GM12878 (cell line): ENCODE measurements around the gene CLCN7. TPM values are rescaled to one million over a fixed set of nuclear protein-coding genes. Genes with fewer than 3 reads are reported as not detected.

ENCODE experiments used
- ATAC-seq: fragments of 200-7000 bp; cut with Tn5 transposase; 3 replicates; pipeline ENCODE4 v1.9.1; 2020; ENCODE audit warnings: mild to moderate bottlenecking, moderate library complexity
- BruUV-seq: library from RNA; stranded (reverse); fragments of 400-500 nt; replicated peaks from 2 replicates; lab custom pipeline; 2021; lab: Mats Ljungman, UMichigan
- CTCF ChIA-PET: fragments of 300-600 bp; sonication (Branson Sonifier 250); formaldehyde crosslinking; extraction: SDS; loops from one replicate; lab custom pipeline; 2021; ENCODE audit warnings: inconsistent platforms; lab: Yijun Ruan, JAX
- POLR2A ChIA-PET: fragments of 350-600 bp; formaldehyde crosslinking; extraction: SDS; loops from one replicate; lab custom pipeline; 2021; ENCODE audit warnings: inconsistent platforms; lab: Charles Lee
- RAD21 ChIA-PET: fragments of 300-600 bp; sonication (Branson Sonifier 250); formaldehyde crosslinking; loops from one replicate; lab custom pipeline; 2023; ENCODE audit warnings: antibody characterized with exemption; ENCODE audit not compliant: unreplicated experiment; lab: Charles Lee
- SMC1A ChIA-PET: fragments of 300-600 bp; sonication (Branson Sonifier 250); formaldehyde crosslinking; loops from one replicate; lab custom pipeline; 2023; ENCODE audit not compliant: unreplicated experiment, uncharacterized antibody; lab: Charles Lee
- DNase-seq: peaks from one replicate; pipeline ENCODE4 v3.0.0-alpha.2; 2011; ENCODE audit warnings: low read depth, low spot score
- FAIRE-seq: peaks from 3 replicates; lab custom pipeline; 2011; peaks lifted over from hg19 to GRCh38; lab: Jason Lieb, UNC
- H2AFZ ChIP-seq: 2 replicates; pipeline ENCODE4 v1.6.0; 2011; ENCODE audit warnings: low read depth, low read length, control low read depth; ENCODE audit not compliant: control insufficient read depth
- H3K27ac ChIP-seq: 2 replicates; pipeline ENCODE4 v1.5.1; 2011; ENCODE audit warnings: control low read depth; ENCODE audit not compliant: control insufficient read depth, insufficient read depth
- H3K27me3 ChIP-seq, 2 experiments: replicated peaks in 1 of 2; 2 replicates each; pipeline versions ENCODE4 v1.6.0 to v1.6.1; 2011; ENCODE audit warnings: low read length in 1 of 2; ENCODE audit not compliant: control insufficient read depth in 2 of 2, insufficient read depth in 2 of 2
- H3K36me3 ChIP-seq, 2 experiments: 2 replicates each; pipeline ENCODE4 v1.5.1; 2011; ENCODE audit warnings: low read length in 1 of 2; ENCODE audit not compliant: control insufficient read depth in 2 of 2, insufficient read depth in 2 of 2
- H3K4me1 ChIP-seq: 2 replicates; pipeline ENCODE4 v1.6.1; 2011; ENCODE audit warnings: mild to moderate bottlenecking, low read length, moderate library complexity, mixed read lengths; ENCODE audit not compliant: control insufficient read depth, insufficient read depth
- H3K4me2 ChIP-seq: 2 replicates; pipeline ENCODE4 v1.6.0; 2011; ENCODE audit warnings: control low read depth; ENCODE audit not compliant: control insufficient read depth, insufficient read depth
- H3K4me3 ChIP-seq: fragments of 200-600 bp; sonication (generic); 2 replicates; pipeline ENCODE4 v1.5.1; 2016
- H3K79me2 ChIP-seq: 2 replicates; pipeline ENCODE4 v1.6.0; 2011; ENCODE audit warnings: low read length; ENCODE audit not compliant: control insufficient read depth, insufficient read depth
- H3K9ac ChIP-seq: 2 replicates; pipeline ENCODE4 v1.8.0; 2011; ENCODE audit warnings: low read length, control low read depth, mixed read lengths; ENCODE audit not compliant: control insufficient read depth, insufficient read depth
- H3K9me3 ChIP-seq: replicated peaks from 3 replicates; pipeline ENCODE4 v1.5.1; 2011; ENCODE audit warnings: mild to moderate bottlenecking, low read length; ENCODE audit not compliant: control insufficient read depth, insufficient read depth
- H4K20me1 ChIP-seq: 2 replicates; pipeline ENCODE4 v1.6.0; 2011; ENCODE audit not compliant: control insufficient read depth, insufficient read depth
- BCL11A ChIP-seq: IDR thresholded peaks from 2 replicates; pipeline ENCODE4 v1.6.1; 2011; ENCODE audit warnings: low read depth, low read length
- CUX1 ChIP-seq: IDR thresholded peaks from 2 replicates; pipeline ENCODE4 v1.6.1; 2012; ENCODE audit warnings: improper control_type of control experiment, low read depth, low read length; ENCODE audit not compliant: insufficient replicate concordance
- FOS ChIP-seq: IDR thresholded peaks from 3 replicates; pipeline ENCODE4 v1.6.1; 2011; ENCODE audit warnings: borderline replicate concordance; ENCODE audit not compliant: insufficient read length; ENCODE audit errors: extremely low read depth
- HDGF ChIP-seq: fragments of 450-650 bp; IDR thresholded peaks from 2 replicates; pipeline ENCODE4 v1.6.1; 2016; ENCODE audit warnings: antibody characterized with exemption
- MTA3 ChIP-seq: IDR thresholded peaks from 2 replicates; pipeline ENCODE4 v1.6.1; 2012; ENCODE audit warnings: low read length, inconsistent platforms, borderline replicate concordance
- NBN ChIP-seq: fragments of 450-650 bp; IDR thresholded peaks from 2 replicates; pipeline ENCODE4 v1.6.1; 2016
- NR2F1 ChIP-seq: fragments of 450-650 bp; conservative IDR thresholded peaks from 2 replicates; pipeline ENCODE4 v1.6.1; 2017; ENCODE audit warnings: mild to moderate bottlenecking
- POLR2AphosphoS5 ChIP-seq: IDR thresholded peaks from 2 replicates; pipeline ENCODE4 v1.6.1; 2011; ENCODE audit warnings: mild to moderate bottlenecking, low read length, inconsistent platforms
- SIN3A ChIP-seq: IDR thresholded peaks from 2 replicates; pipeline ENCODE4 v1.6.1; 2012; ENCODE audit warnings: low read depth, low read length, improper control_type of control experiment
- SPI1 ChIP-seq: IDR thresholded peaks from 2 replicates; pipeline ENCODE4 v1.6.1; 2011; ENCODE audit warnings: low read depth, mild to moderate bottlenecking, low read length, moderate library complexity, borderline replicate concordance; ENCODE audit not compliant: insufficient read depth
- ZNF384 ChIP-seq: IDR thresholded peaks from 2 replicates; pipeline ENCODE4 v1.6.1; 2012; ENCODE audit warnings: low read depth, mild to moderate bottlenecking, low read length, improper control_type of control experiment, borderline replicate concordance
- WGBS: methylation state at CpG from one replicate; pipeline ENCODE4 v1.1.6; 2016; ENCODE audit warnings: low lambda C conversion rate; ENCODE audit not compliant: insufficient replicate concordance, insufficient coverage; ENCODE audit errors: missing lambda C conversion rate; 5-methylcytosine and 5-hydroxymethylcytosine counted together
- in situ Hi-C: fragments of 300-500 bp; cut with MboI; formaldehyde crosslinking; loops from 9 replicates; pipeline ENCODE4 v1.14.3; 2018; ENCODE audit warnings: mixed read lengths
- intact Hi-C: fragments of 100-400 bp; cut with micrococcal nuclease; formaldehyde crosslinking; loops from one replicate; pipeline ENCODE4 v1.14.2; 2022; ENCODE audit not compliant: unreplicated experiment
- polyA plus RNA-seq, 11 experiments: library from polyadenylated mRNA; depleted of rRNA in 4 of 11; unstranded in 6 of 11; stranded (reverse) in 5 of 11; fragments of >200 nt; fragmentation: Nextera tagmentation in 4 of 11; fragmentation: Illumina TruSeq in 1 of 11; extraction: Ambion mirVana in 4 of 11; extraction: Trizol in 1 of 11; gene quantifications; 1 replicate in 1 of 11; 2 replicates in 10 of 11; pipeline versions ENCODE4 v1.2.1 to v1.2.3, GENCODE V29; 2011 to 2016; ENCODE audit warnings: inconsistent platforms in 2 of 11, missing spikeins in 2 of 11, low read depth in 1 of 11
- total RNA-seq, 4 experiments: library from RNA; depleted of rRNA in 3 of 4; stranded (reverse); fragments of >200 nt in 3 of 4; fragmentation: Illumina TruSeq in 1 of 4; extraction: Trizol in 1 of 4; gene quantifications; 2 replicates each; pipeline versions ENCODE4 v1.2.1 to v1.2.3, GENCODE V29; 2013 to 2021

The CLCN7 gene
- total and polyA plus RNA-seq, 10 of the 15 experiments (the other 5 are each of a cell fraction or from before 2014, with no cell fraction given), result 0.04 to 62.5 (median 19.9) TPM

GRCh38 chr16:1434644-1435592 lies 39.9 kb downstream of the CLCN7 start:
- intact Hi-C loops, result no loop called here
- RAD21 ChIA-PET, result no interaction called here
- POLR2A ChIA-PET, result no interaction called here
- H3K4me1 ChIP-seq, result no peaks in the 10 kb centered on the region
- no peaks in the 10 kb centered on the region; the same call in 1 of the 2 replicates for H4K20me1 ChIP-seq
- FAIRE-seq (no peak), DNase-seq (no peak), ATAC-seq (no peak)
- 75% methylated on average over 38 of the region's 40 CpGs for WGBS
- in situ Hi-C loops, result no loop called here
- TF ChIP-seq NBN (no peak), HDGF (no peak), SPI1 (no peak), POLR2AphosphoS5 (no peak), ZNF384 (no peak), BCL11A (no peak), FOS (no peak), SIN3A (no peak), MTA3 (no peak), CUX1 (no peak), NR2F1 (no peak)
- CTCF ChIA-PET, result no interaction called here
- no TSS peak for BruUV-seq
- H3K79me2 ChIP-seq, result no peaks in the 10 kb centered on the region
- no peak overlapping the region for H3K4me3 ChIP-seq
- H3K27ac ChIP-seq, result no peak overlapping the region
- H2AFZ ChIP-seq, result no peak overlapping the region
- no peak overlapping the region for H3K4me2 ChIP-seq
- no peak overlapping the region for H3K9ac ChIP-seq
- H3K27me3 ChIP-seq, result peaks cover 0 to 10% of the 10 kb centered on the region in 2 experiments
- no peaks in the 10 kb centered on the region for H3K36me3 ChIP-seq
- SMC1A ChIA-PET, result no interaction called here
- H3K9me3 ChIP-seq, result no peaks in the 10 kb centered on the region
